HL-60 (cell line): ENCODE results near the gene AGPAT1.
"Not testable (repeated sequence)": the region's sequence is repeated elsewhere in the genome, so short reads cannot be mapped to it uniquely, and the experiment has no call there.

Experiments
- DNase-seq, 2 experiments: peaks; one replicate each; pipeline ENCODE4 v3.0.0-alpha.2; 2010 to 2020; ENCODE audit warnings: low read depth in 1 of 2, low spot score in 1 of 2
- H3K27ac ChIP-seq: fragments of 250-450 bp; sonication (Bioruptor Pico); replicated peaks from 2 replicates; pipeline ENCODE4 v1.5.1; 2020; ENCODE audit warnings: mild to moderate bottlenecking, moderate library complexity
- H3K27me3 ChIP-seq: fragments of 250-450 bp; sonication (Bioruptor Pico); 2 replicates; pipeline ENCODE4 v1.5.1; 2021; ENCODE audit warnings: mild to moderate bottlenecking, moderate library complexity; ENCODE audit not compliant: insufficient read depth, poor library complexity, severe bottlenecking
- H3K4me3 ChIP-seq: replicated peaks from 2 replicates; pipeline ENCODE4 v1.5.1; 2011; ENCODE audit warnings: mild to moderate bottlenecking, control low read depth, low read length; ENCODE audit not compliant: insufficient read depth
- CTCF ChIP-seq: IDR thresholded peaks from one replicate; pipeline ENCODE4 v1.5.1; 2011; ENCODE audit warnings: low read length, control low read depth, inconsistent platforms; ENCODE audit not compliant: insufficient read depth
- GABPA ChIP-seq: IDR thresholded peaks from 2 replicates; pipeline ENCODE4 v1.6.1; 2012; ENCODE audit warnings: low read depth
- POLR2AphosphoS5 ChIP-seq: IDR thresholded peaks from 2 replicates; pipeline ENCODE4 v1.6.1; 2012; ENCODE audit warnings: low read depth
- REST ChIP-seq: IDR thresholded peaks from 2 replicates; pipeline ENCODE4 v1.6.1; 2012; ENCODE audit warnings: low read depth; ENCODE audit not compliant: insufficient replicate concordance
- SPI1 ChIP-seq: IDR thresholded peaks from 2 replicates; pipeline ENCODE4 v1.6.1; 2012; ENCODE audit warnings: low read depth, mild to moderate bottlenecking, borderline replicate concordance

AGPAT1 gene

GRCh38 chr6:32194388-32194787 is 18.5 kb upstream of the AGPAT1 start:
- no peaks in the 10 kb centered on the region for H3K27me3 ChIP-seq
- TF ChIP-seq REST (no peak), GABPA (no peak), CTCF (no peak), SPI1 (no peak), POLR2AphosphoS5 (no peak)
- DNase-seq: no peak
- H3K4me3 ChIP-seq: no peak overlapping the region
- peak overlapping the region; percentile 95; the same call in 1 of the 2 replicates for H3K27ac ChIP-seq

- not testable (repeated sequence) for DNase-seq, H3K27me3 ChIP-seq
- peak overlapping the region; percentile 95 for H3K27ac ChIP-seq
- peak overlapping the region; percentile 71 for H3K4me3 ChIP-seq
These were observed 17.2 kb upstream of the AGPAT1 start for GRCh38 chr6:32193096-32193495.

- Histone ChIP-seq H3K27ac (peak within 1 kb of the TSS; percentile 95), H3K4me3 (peak within 1 kb of the TSS; percentile 71), H3K27me3 (no peaks in the 10 kb centered on the region)
- TF ChIP-seq POLR2AphosphoS5: peak; percentile 83
- TF ChIP-seq GABPA: peak; percentile 83
- no peak for TF ChIP-seq CTCF
- TF ChIP-seq REST: peak; percentile 61
- TF ChIP-seq SPI1: peak; percentile 77; the same call in 1 of the 2 replicates
- DNase-seq: peak; percentile 88 to 90
These were observed 16.7 kb upstream of the AGPAT1 start, which contains the start of gene GPSM3 for GRCh38 chr6:32192608-32193039. Gene GPSM3, minus strand, starts transcription at chr6:32192643. Its CDS starts 130 bp downstream, at chr6:32192513.

- H3K27ac ChIP-seq: peak overlapping the region; percentile 95
- peak overlapping the region; percentile 71 for H3K4me3 ChIP-seq
- no peak for TF ChIP-seq POLR2AphosphoS5
- no peak for TF ChIP-seq SPI1
- no peak for TF ChIP-seq GABPA
- TF ChIP-seq REST: no peak
- TF ChIP-seq CTCF: no peak
- DNase-seq: no peak
- H3K27me3 ChIP-seq: no peaks in the 10 kb centered on the region
These were observed 16.1 kb upstream of the AGPAT1 start for GRCh38 chr6:32191696-32192607.
